HepG2 (cell line): Measurements from ENCODE around the gene ABCG1. TPM values are rescaled to one million over a fixed set of nuclear protein-coding genes. Genes with fewer than 3 reads are reported as not detected.

Experiments
- ATAC-seq: fragments of 200-7000 bp; cut with Tn5 transposase; 3 replicates; pipeline ENCODE4 v1.9.1; 2020; ENCODE audit warnings: mild to moderate bottlenecking, moderate library complexity
- BruUV-seq: library from RNA; stranded (reverse); fragments of 400-500 nt; replicated peaks from 2 replicates; lab custom pipeline; 2021; lab: Mats Ljungman, UMichigan
- CTCF ChIA-PET: fragments of 300-600 bp; formaldehyde crosslinking; extraction: SDS; loops from one replicate; lab custom pipeline; 2021; ENCODE audit warnings: low total read pairs, inconsistent platforms, low intra/inter-chr PET ratio; lab: Yijun Ruan, JAX
- POLR2A ChIA-PET: fragments of 350-600 bp; sonication (Branson Sonifier 250); formaldehyde crosslinking; loops from one replicate; lab custom pipeline; 2020; ENCODE audit warnings: antibody characterized with exemption, inconsistent platforms; lab: Yijun Ruan, JAX
- DNase-seq: peaks from one replicate; pipeline ENCODE4 v3.0.0-alpha.2; 2015; ENCODE audit warnings: low spot score
- FAIRE-seq: peaks from 3 replicates; lab custom pipeline; 2011; peaks lifted over from hg19 to GRCh38; lab: Jason Lieb, UNC
- H2AFZ ChIP-seq: one replicate; pipeline ENCODE4 v1.6.1; 2011; ENCODE audit warnings: low read length, inconsistent platforms
- H3K27ac ChIP-seq: fragments of 300-600 bp; 3 replicates; pipeline ENCODE4 v1.8.0; 2011; ENCODE audit warnings: mixed run types, mild to moderate bottlenecking, mixed read lengths, low read length, inconsistent platforms; ENCODE audit not compliant: insufficient read depth; ENCODE audit errors: extremely low read length
- H3K27me3 ChIP-seq, 2 experiments: fragments of 200-600 bp in 1 of 2; 2 replicates in 1 of 2; 3 replicates in 1 of 2; pipeline versions ENCODE4 v1.6.0 to v1.8.0; 2011; ENCODE audit warnings: low read length in 2 of 2, mild to moderate bottlenecking in 2 of 2, moderate library complexity in 2 of 2, inconsistent platforms in 1 of 2; ENCODE audit not compliant: insufficient read depth in 2 of 2, control insufficient read depth in 1 of 2
- H3K36me3 ChIP-seq, 2 experiments: fragments of 200-600 bp in 1 of 2; replicated peaks in 1 of 2; 2 replicates in 1 of 2; 3 replicates in 1 of 2; pipeline versions ENCODE4 v1.5.1 to v1.8.0; 2011; ENCODE audit warnings: low read length in 2 of 2, inconsistent platforms in 1 of 2; ENCODE audit not compliant: insufficient read depth in 2 of 2, control insufficient read depth in 1 of 2
- H3K4me1 ChIP-seq: 2 replicates; pipeline ENCODE4 v1.5.1; 2012; ENCODE audit warnings: low read length, inconsistent platforms; ENCODE audit not compliant: insufficient read depth
- H3K4me2 ChIP-seq: 2 replicates; pipeline ENCODE4 v1.6.0; 2011; ENCODE audit warnings: low read depth, low read length, inconsistent platforms
- H3K4me3 ChIP-seq, 3 experiments: fragments of 200-600 bp in 1 of 3; sonication (generic), shearing (Covaris generic) in 1 of 3; replicated peaks in 1 of 3; 2 replicates each; pipeline ENCODE4 v1.5.1; 2011 to 2016; ENCODE audit warnings: low read length in 3 of 3, inconsistent platforms in 2 of 3, low read depth in 2 of 3, mild to moderate bottlenecking in 2 of 3, control low read depth in 1 of 3, mixed read lengths in 1 of 3; ENCODE audit not compliant: insufficient read depth in 1 of 3
- H3K79me2 ChIP-seq: one replicate; pipeline ENCODE4 v1.6.1; 2011; ENCODE audit warnings: low read length, inconsistent platforms; ENCODE audit not compliant: insufficient read depth
- H3K9ac ChIP-seq: 2 replicates; pipeline ENCODE4 v1.6.0; 2011; ENCODE audit warnings: mild to moderate bottlenecking, low read depth, low read length, inconsistent platforms; ENCODE audit not compliant: insufficient read depth
- H3K9me3 ChIP-seq: 2 replicates; pipeline ENCODE4 v1.5.1; 2012; ENCODE audit warnings: mild to moderate bottlenecking, low read length
- H4K20me1 ChIP-seq: 2 replicates; pipeline ENCODE4 v1.6.0; 2011; ENCODE audit warnings: inconsistent platforms, mild to moderate bottlenecking, low read length, moderate library complexity; ENCODE audit not compliant: insufficient read depth
- GATA4 ChIP-seq: sonication (generic); IDR thresholded peaks from 2 replicates; pipeline ENCODE4 v1.6.1; 2016; ENCODE audit warnings: antibody characterized with exemption, low read depth, borderline replicate concordance
- HES4 ChIP-seq: sonication (generic); formaldehyde crosslinking; IDR thresholded peaks from 2 replicates; pipeline ENCODE4 v1.9.0; 2021; ENCODE audit warnings: mild to moderate bottlenecking, missing genetic modification reagents, borderline replicate concordance
- MZF1 ChIP-seq: sonication (generic); formaldehyde crosslinking; IDR thresholded peaks from 2 replicates; pipeline ENCODE4 v1.8.1; 2023; ENCODE audit warnings: mild to moderate bottlenecking, missing genetic modification reagents, borderline replicate concordance
- NR2F1 ChIP-seq, 2 experiments: fragments of 450-650 bp in 1 of 2; formaldehyde crosslinking in 1 of 2; IDR thresholded peaks; 2 replicates each; pipeline versions ENCODE4 v1.5.0 to v1.6.1; 2016 to 2020; ENCODE audit warnings: mild to moderate bottlenecking in 1 of 2, missing compliant biosample characterization in 1 of 2, missing genetic modification reagents in 1 of 2, moderate library complexity in 1 of 2
- REXO4 ChIP-seq: sonication (generic); formaldehyde crosslinking; IDR thresholded peaks from 2 replicates; pipeline ENCODE4 v1.8.0; 2022; ENCODE audit warnings: missing genetic modification reagents, mild to moderate bottlenecking, borderline replicate concordance
- TGIF2 ChIP-seq: IDR thresholded peaks from 2 replicates; pipeline ENCODE4 v1.6.1; 2016; ENCODE audit warnings: control low read depth, missing compliant biosample characterization
- ZNF17 ChIP-seq: sonication (generic); formaldehyde crosslinking; IDR thresholded peaks from 2 replicates; pipeline ENCODE4 v1.5.0; 2020; ENCODE audit warnings: mild to moderate bottlenecking, missing genetic modification reagents
- ZNF33B ChIP-seq: sonication (generic); formaldehyde crosslinking; IDR thresholded peaks from 2 replicates; pipeline ENCODE4 v1.5.1; 2020; ENCODE audit warnings: mild to moderate bottlenecking, missing genetic modification reagents
- ZNF546 ChIP-seq: sonication (generic); formaldehyde crosslinking; conservative IDR thresholded peaks from 2 replicates; pipeline ENCODE4 v1.8.1; 2023; ENCODE audit warnings: mild to moderate bottlenecking, missing genetic modification reagents
- ZSCAN30 ChIP-seq: sonication (generic); formaldehyde crosslinking; IDR thresholded peaks from 2 replicates; pipeline ENCODE4 v1.5.0; 2020; ENCODE audit warnings: mild to moderate bottlenecking, missing genetic modification reagents
- WGBS: methylation state at CpG from one replicate; pipeline ENCODE4 v1.1.6; 2017; ENCODE audit warnings: low lambda C conversion rate; 5-methylcytosine and 5-hydroxymethylcytosine counted together
- in situ Hi-C: cut with HindIII; loops from 2 replicates; pipeline ENCODE4 v1.10.0; 2017; ENCODE audit warnings: low pct_unique_long_range_greater_than_20kb; ENCODE audit not compliant: extremely low pct_ligation_motif_present
- intact Hi-C: fragments of 100-400 bp; cut with micrococcal nuclease; formaldehyde crosslinking; loops from one replicate; pipeline ENCODE4 v1.10.0; 2022; ENCODE audit not compliant: unreplicated experiment
- polyA plus RNA-seq, 8 experiments: library from polyadenylated mRNA; depleted of rRNA in 3 of 8; stranded (reverse) in 7 of 8; unstranded in 1 of 8; fragments of >200 nt; fragmentation: Illumina TruSeq in 4 of 8; extraction: Trizol in 4 of 8; gene quantifications; 2 replicates each; pipeline versions ENCODE4 v1.2.1 to v1.2.3, GENCODE V29; 2011 to 2016; ENCODE audit warnings: low read depth in 4 of 8, missing spikeins in 1 of 8, mixed read lengths in 1 of 8; ENCODE audit not compliant: insufficient read depth in 1 of 8
- total RNA-seq, 5 experiments: library from RNA; depleted of rRNA; stranded (reverse); fragments of >200 nt; fragmentation: Illumina TruSeq; extraction: Trizol; gene quantifications; 2 replicates each; pipeline ENCODE4 v1.2.3, GENCODE V29; 2016; ENCODE audit warnings: low read depth in 1 of 5
- TF ChIP-seq, protein P1 (sequence below): sonication (generic); formaldehyde crosslinking; IDR thresholded peaks from 2 replicates; pipeline ENCODE4 v1.5.1; 2020; ENCODE audit warnings: mild to moderate bottlenecking, missing genetic modification reagents
- TF ChIP-seq, protein P2 (sequence below): sonication (generic); formaldehyde crosslinking; IDR thresholded peaks from 2 replicates; pipeline ENCODE4 v1.8.1; 2023; ENCODE audit warnings: mild to moderate bottlenecking, missing genetic modification reagents
- TF ChIP-seq, protein P3 (sequence below): sonication (generic); formaldehyde crosslinking; IDR thresholded peaks from 2 replicates; pipeline ENCODE4 v1.4.0; 2020; ENCODE audit warnings: missing genetic modification reagents, borderline replicate concordance

The ABCG1 gene
- total and polyA plus RNA-seq, 2 of the 13 experiments (the other 11 are each of a cell fraction or from before 2014, with no cell fraction given), result 0.04 TPM; not detected in 1

DNA sequence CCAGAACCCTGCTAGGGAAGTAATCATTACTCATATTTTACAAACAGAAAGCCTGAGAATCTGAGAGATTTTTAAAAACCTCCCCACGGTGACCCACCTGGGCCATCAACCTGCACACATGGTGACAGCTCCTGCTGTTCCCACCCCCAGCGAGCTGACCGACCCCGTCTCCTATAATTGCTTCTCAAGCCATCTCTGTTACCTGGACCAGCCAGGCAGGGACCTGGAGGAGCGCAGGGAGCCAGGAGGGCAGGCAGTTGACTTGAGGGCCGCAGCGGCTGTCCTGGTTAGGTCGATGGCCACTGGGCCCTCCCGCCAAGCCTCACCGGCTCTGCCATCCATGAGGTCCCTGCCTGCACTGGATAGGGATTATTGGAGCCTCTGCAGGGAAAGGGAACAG, 124.2 kb downstream of the ABCG1 start (continued):
- no peak for TF ChIP-seq NR2F1 (CRISPR knock-in tag; IDR thresholded peaks at IDR 0.05)

DNA sequence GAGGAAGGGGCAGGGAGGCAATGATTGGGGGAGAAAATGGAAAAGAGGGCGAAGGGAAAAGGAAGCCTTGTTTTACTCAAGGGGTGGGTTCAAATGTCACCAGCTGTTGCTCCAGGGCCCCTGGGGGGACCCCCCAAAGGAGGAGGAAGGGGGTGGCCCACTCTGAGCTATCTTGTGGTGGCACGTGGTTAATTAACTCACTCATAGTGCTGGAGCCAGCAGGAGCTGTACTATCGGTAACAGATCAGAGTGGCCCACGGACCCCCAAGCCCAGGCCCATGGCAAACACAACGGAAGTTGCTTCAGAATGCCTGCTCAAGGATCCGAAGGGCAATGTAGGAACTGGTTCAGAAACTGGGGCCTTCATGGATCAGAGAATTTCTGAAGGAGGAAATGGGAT, 124.6 kb downstream of the ABCG1 start:
- no peaks in the 10 kb centered on the region for H3K36me3 ChIP-seq
- intact Hi-C loops, result no loop called here
- ChIA-PET POLR2A (no interaction called here), CTCF (no interaction called here)
- FAIRE-seq, result no peak
- no TSS peak for BruUV-seq
- H3K27me3 ChIP-seq, result peaks cover 0 to 6% of the 10 kb centered on the region in 2 experiments; a peak in 2 of 5 replicates
- H3K9me3 ChIP-seq, result no peaks in the 10 kb centered on the region
- no peak overlapping the region for H3K4me2 ChIP-seq
- no peak overlapping the region for H2AFZ ChIP-seq
- H3K4me3 ChIP-seq, result no peak overlapping the region
- H3K79me2 ChIP-seq, result no peaks in the 10 kb centered on the region
- H3K9ac ChIP-seq, result no peak overlapping the region
- H3K4me1 ChIP-seq, result peaks cover 3% of the 10 kb centered on the region; the same call in 1 of the 2 replicates
- 49% methylated on average over 6 of the region's 6 CpGs for WGBS
- in situ Hi-C loops, result no loop called here
- no peak overlapping the region for H3K27ac ChIP-seq
- ATAC-seq, result no peak
- no peak for DNase-seq
- no peaks in the 10 kb centered on the region for H4K20me1 ChIP-seq
- TF ChIP-seq REXO4 (CRISPR knock-in tag), result no peak
- no peak for TF ChIP-seq ZSCAN30 (CRISPR knock-in tag)
- no peak for TF ChIP-seq ZNF546 (CRISPR knock-in tag)
- TF ChIP-seq, protein P1, sequence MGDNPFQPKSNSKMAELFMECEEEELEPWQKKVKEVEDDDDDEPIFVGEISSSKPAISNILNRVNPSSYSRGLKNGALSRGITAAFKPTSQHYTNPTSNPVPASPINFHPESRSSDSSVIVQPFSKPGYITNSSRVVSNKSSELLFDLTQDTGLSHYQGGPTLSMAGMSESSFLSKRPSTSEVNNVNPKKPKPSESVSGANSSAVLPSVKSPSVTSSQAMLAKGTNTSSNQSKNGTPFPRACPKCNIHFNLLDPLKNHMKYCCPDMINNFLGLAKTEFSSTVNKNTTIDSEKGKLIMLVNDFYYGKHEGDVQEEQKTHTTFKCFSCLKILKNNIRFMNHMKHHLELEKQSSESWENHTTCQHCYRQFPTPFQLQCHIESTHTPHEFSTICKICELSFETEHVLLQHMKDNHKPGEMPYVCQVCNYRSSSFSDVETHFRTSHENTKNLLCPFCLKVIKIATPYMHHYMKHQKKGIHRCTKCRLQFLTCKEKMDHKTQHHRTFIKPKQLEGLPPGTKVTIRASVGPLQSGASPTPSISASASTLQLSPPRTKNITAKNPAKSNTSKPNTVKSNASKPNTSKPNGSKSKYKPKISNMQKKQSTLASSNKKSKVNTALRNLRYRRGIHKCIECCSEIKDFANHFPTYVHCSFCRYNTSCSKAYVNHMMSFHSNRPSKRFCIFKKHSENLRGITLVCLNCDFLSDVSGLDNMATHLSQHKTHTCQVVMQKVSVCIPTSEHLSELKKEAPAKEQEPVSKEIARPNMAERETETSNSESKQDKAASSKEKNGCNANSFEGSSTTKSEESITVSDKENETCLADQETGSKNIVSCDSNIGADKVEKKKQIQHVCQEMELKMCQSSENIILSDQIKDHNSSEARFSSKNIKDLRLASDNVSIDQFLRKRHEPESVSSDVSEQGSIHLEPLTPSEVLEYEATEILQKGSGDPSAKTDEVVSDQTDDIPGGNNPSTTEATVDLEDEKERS (CRISPR knock-in tag), result no peak
- TF ChIP-seq HES4 (CRISPR knock-in tag), result no peak
- no peak for TF ChIP-seq ZNF17 (CRISPR knock-in tag)
- TF ChIP-seq, protein P2, sequence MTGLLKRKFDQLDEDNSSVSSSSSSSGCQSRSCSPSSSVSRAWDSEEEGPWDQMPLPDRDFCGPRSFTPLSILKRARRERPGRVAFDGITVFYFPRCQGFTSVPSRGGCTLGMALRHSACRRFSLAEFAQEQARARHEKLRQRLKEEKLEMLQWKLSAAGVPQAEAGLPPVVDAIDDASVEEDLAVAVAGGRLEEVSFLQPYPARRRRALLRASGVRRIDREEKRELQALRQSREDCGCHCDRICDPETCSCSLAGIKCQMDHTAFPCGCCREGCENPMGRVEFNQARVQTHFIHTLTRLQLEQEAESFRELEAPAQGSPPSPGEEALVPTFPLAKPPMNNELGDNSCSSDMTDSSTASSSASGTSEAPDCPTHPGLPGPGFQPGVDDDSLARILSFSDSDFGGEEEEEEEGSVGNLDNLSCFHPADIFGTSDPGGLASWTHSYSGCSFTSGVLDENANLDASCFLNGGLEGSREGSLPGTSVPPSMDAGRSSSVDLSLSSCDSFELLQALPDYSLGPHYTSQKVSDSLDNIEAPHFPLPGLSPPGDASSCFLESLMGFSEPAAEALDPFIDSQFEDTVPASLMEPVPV (CRISPR knock-in tag), result no peak
- TF ChIP-seq, protein P3, sequence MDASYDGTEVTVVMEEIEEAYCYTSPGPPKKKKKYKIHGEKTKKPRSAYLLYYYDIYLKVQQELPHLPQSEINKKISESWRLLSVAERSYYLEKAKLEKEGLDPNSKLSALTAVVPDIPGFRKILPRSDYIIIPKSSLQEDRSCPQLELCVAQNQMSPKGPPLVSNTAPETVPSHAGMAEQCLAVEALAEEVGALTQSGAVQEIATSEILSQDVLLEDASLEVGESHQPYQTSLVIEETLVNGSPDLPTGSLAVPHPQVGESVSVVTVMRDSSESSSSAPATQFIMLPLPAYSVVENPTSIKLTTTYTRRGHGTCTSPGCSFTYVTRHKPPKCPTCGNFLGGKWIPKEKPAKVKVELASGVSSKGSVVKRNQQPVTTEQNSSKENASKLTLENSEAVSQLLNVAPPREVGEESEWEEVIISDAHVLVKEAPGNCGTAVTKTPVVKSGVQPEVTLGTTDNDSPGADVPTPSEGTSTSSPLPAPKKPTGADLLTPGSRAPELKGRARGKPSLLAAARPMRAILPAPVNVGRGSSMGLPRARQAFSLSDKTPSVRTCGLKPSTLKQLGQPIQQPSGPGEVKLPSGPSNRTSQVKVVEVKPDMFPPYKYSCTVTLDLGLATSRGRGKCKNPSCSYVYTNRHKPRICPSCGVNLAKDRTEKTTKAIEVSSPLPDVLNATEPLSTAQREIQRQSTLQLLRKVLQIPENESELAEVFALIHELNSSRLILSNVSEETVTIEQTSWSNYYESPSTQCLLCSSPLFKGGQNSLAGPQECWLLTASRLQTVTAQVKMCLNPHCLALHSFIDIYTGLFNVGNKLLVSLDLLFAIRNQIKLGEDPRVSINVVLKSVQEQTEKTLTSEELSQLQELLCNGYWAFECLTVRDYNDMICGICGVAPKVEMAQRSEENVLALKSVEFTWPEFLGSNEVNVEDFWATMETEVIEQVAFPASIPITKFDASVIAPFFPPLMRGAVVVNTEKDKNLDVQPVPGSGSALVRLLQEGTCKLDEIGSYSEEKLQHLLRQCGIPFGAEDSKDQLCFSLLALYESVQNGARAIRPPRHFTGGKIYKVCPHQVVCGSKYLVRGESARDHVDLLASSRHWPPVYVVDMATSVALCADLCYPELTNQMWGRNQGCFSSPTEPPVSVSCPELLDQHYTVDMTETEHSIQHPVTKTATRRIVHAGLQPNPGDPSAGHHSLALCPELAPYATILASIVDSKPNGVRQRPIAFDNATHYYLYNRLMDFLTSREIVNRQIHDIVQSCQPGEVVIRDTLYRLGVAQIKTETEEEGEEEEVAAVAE, result no peak
- no peak for TF ChIP-seq GATA4
- TF ChIP-seq MZF1 (CRISPR knock-in tag), result no peak
- no peak for TF ChIP-seq TGIF2 (CRISPR knock-in tag)
- TF ChIP-seq ZNF33B, result no peak
